ENCODE results near the gene TOMM70.

TOMM70 gene

DNA sequence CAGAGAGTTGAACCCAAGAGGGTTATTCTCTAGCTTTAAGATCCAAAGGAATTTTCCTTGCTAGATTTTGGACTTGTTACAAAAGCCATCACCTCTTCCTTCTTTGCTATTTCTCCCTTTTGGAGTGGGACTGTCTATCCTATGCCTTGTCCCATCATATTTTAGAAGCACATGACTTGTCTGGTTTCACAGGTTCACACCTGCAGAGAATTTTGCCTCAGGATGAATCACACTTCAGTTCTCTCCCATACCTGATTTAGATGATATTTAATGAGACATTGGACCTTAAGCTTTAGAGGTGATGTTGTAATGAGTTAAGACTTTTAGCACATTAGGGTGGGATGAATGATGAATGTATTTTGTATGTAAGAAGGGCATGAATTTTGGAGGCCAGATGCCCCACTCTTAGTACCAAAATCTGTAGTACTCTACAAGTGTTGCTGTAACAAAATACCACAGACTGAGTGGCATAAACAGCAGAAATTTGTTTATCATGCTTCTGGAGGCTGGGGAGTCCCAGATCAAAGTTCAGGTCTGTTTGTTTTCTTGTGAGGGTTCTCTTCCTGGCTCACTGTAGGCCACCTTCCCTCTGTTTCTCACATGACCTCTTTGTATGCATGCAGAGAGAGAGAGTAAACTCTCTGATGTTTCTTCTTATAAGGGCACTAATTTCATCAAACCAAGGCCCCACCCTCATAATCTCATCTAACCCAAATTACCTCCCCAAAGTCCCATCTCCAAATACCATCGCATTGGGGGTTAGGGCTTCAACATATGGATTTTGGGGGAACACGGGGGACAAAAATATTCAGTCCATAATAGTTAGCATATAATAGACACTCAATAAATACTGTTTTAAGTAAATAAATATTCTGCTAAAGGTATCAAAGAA is 10.4 kb upstream of the TOMM70 start:
- DNase-seq (ENCODE audit: low read depth): no peak

DNA sequence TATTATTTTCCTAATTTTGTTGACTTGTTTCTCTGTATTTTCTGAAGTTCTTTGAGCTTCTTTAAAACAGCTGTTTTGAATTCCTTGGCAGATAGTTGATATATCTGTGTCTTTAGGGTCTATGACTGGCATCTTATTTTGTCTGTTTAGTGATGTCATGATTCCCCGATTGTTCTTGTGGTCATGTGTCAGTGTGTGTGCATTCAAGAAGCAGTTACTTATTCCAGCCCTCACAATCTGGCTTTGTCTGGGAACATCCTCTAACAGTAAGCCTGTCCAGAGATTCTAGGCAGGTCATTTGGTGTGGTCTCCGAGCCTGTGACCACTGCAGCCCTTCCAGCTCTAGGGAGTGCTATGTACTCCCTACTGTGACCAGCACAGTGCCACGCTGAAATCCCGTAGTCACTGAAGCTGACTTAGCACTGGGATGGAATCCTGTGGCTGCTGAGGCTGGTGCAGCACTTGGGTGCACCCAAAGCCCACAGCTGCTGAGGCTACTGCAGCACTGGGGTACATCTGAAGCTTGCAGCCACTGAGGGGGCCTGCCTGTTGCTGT is 7.2 kb upstream of the TOMM70 start:
- no peak for DNase-seq (ENCODE audit: low read depth)

DNA sequence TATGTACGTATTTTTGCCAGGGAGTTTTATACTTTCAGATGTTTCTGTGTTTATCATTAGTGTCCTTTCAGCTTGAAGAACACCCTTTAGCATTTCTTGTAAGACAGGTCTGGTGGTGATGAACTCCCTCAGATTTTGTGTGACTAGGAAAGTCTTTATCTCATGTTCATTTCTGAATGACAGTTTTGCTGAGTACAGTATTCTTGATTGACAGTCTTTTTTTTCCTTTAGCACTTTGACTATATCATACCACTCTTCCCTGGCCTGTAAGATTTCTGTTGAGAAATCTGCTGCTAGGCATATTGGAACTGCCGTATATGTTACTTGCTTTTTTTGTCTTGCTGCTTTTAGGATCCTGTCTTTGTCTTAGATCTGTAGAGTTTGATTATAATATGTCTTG is 6.3 kb upstream of the TOMM70 start:
- no peak for DNase-seq (ENCODE audit: low read depth)

DNA sequence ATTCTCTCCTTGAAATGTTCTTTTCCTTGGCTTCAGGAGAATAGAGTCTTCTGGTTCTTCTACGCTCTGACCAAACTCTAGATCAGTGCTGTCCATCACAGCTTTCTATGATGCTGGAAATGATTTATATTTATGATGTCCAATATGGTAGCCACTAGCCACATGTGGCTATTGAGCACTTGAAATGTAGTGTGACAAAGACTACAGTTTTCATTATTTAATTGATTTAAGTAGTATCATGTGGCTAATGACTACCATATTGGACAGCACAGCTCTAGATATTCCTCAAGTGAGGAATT is 3.3 kb upstream of the TOMM70 start:
- DNase-seq (ENCODE audit: low read depth): no peak

DNA sequence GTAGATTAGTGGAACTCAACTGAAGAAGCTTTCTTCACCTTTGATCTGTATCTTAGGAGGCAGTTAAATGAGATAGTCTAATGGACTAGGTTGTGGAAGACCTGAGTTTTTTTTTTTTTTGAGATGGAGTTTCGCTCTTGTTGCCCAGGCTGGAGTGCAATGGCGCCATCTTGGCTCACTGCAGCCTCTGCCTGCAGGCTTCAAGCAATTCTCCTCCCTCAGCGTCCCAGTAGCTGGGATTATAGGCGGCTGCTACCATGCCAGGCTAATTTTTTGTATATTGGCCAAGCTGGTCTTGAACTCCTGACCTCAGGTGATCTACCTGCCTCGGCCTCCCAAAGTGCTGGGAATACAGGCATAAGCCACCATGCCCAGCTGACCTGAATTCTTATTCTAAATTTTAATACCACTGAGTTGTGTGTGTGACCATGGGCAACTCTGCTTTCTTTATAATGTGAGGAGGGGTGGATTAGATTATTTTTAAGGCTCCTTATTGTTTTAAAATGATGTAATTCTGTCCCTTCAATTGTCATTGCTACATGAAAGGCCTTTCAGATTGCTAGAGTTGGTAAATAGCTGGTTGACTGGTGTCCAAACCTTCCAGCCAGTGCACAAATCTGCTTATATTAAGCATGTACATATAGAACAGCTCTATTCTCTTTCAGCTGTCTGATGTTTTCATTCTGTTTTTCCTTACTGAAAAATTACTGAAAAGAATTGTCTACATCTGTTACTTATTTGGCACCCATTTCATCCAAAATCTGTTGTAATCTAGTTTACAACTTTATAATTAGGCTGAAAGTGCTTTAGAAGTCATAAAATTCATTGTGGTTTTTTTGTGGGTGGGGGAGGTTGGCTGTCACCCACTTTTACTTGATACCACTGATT is 2.7 kb upstream of the TOMM70 start:
- DNase-seq (ENCODE audit: low read depth): no peak

DNA sequence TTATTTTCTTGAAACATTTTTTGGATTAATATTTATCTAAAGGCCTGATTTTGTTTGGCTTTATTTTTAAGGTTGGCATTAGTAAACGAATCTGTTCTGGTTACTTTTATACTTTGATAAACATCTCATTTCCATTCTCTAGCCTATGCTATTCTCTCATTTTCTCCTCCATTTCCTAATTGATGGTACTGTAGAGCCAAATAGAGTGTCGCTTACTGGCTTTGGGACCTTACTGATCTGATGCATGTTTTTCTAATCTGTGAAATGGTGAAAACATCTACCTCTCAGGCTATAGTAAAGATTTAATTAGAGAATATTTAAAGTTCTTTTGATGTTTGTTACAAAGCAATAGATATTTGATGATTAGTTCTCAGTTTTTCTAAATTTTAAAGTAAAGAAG is 2.0 kb upstream of the TOMM70 start:
- DNase-seq (ENCODE audit: low read depth): no peak

DNA sequence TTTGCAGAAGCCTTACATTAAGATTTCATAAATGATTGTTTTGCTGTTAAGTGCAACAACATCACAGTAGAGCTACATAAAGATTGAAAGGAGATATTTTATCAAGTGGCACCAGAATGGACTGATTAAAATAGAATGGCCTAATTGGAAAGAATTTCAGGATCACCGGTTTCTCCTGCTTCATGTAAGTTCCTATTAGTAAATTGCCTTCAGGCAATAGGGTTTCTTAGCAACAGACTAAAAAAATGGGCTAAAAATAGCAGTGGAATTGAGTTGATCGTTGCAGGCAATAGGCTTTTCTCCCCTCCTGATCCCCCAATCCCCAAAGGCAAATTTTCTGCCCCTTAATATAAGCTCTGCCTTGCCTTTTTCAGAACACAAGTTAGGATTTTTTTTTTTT is 1.4 kb upstream of the TOMM70 start:
- DNase-seq (ENCODE audit: low read depth): no peak

DNA sequence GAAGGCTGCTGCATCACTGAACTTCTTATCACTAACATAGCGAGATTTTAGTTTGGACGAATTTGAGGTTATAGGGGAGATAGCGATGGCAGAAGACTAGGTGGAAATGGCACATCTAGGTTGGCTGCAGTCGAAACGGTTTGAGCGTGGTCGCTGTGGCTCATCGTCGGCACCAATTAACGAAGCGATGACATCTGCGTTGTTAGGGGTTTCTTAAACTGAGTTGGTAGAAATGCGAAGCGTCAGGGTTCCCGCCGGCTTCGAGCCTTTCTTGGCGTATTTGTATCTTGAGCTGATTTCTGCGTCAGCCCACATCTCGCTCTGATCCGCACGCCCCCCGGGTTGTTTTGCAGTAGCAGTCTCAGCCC is 769 bp upstream of the TOMM70 start:
- DNase-seq (ENCODE audit: low read depth): peak; percentile 21

DNA sequence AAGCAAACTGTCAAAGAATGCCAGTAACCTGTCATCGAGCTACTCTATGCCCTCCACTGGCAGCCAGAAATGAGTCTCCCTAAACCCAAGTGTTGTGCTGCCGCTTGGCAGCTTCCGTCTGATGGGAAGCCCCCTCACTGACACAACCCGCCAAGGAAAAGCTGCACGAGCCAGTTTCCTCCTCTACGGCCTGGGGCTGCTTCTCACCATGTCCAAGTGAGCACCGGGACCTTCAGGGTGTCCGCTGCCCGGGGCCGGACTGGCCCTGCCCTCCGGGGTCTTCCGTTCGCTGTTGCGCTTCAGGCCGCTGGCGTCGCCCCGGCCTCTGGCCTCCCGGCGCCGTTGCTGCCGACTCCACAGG is 490 bp downstream of the TOMM70 start:
- DNase-seq (ENCODE audit: low read depth): no peak

DNA sequence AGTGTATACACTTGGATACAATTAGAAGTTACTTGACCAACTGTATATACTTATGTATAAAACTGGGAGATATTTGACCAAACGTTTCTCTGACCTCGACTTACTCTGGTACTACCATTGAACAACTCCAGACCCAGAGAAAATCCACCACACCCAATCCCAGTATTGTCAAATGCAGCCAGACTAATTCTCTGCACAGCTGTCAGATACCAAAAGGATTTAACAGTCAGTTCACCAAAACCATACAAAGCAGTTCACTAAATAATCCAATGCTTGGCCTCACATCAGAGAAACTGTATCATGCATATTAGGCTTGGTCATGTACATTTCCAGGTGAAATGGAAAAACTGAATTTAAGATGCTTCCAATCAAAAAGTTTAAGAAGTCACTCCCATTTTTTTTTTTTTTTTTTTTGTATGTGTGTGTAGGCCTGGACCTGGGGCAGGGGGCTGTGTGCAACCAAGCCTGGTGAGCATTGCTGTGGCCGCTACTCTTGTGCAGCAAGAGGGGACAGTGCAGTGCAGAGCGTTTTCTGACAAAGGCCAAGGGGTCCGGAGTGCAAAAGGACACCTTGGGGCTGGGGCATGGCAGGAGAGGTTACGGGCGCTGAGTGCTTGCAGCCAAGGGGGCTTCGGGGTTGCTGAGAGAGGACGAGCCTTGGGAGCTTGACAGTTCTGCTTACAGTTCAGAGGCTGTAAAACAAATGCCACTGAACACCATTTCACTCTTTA is 1.4 kb downstream of the TOMM70 start:
- DNase-seq (ENCODE audit: low read depth): no peak

DNA sequence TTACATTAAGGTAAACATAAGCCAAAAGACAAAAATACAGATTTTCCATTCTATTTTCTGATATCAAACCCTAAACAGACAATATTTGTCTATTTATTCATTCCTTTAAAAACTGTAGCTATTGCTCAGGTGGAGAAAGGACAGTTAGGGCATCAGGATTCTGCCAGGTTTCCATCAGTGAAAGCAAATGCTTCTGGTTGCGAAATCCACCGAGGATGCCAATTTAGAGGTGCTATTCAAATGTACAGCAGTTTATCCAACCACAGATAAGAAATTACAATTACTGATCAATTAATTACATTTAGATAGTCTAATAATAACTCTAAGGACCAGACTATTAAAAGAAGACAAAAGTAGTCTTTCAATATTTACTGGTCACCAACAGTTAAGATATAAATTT is 3.9 kb downstream of the TOMM70 start:
- no peak for DNase-seq (ENCODE audit: low read depth)

DNA sequence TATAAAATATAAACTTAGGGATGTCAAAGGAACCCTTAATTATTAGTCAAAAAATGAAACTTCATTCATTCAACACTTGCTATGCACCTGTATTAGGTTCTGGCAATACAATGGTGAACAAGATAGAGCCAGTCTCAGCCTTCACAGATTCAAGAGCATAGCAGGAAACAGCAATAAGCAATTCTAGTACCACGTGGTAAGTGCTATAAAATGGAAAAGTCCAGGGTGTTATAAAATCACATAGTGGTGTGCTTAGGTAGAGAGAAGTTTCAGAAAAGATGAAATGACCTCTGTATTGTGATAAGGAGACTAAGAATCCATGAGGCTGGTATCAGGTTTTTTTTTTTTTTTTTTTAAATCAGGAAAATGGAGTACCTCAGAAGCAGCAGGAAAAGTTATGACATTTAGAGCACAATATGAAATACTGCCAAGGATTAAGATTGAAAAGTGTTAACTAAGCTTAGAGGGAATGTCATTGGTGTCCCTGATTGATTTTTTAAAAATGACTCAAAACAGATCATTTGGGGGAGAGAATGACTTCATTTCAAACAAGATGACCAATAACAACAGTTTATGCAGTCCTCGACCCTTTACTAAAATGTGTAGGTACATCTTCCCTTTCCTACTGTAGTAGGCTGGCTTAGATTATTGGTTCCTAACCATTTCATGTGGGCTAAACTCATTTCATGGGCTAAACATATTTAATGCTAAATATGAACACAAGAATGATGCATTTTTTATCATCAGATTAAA is 5.0 kb downstream of the TOMM70 start:
- no peak for DNase-seq (ENCODE audit: low read depth)

DNA sequence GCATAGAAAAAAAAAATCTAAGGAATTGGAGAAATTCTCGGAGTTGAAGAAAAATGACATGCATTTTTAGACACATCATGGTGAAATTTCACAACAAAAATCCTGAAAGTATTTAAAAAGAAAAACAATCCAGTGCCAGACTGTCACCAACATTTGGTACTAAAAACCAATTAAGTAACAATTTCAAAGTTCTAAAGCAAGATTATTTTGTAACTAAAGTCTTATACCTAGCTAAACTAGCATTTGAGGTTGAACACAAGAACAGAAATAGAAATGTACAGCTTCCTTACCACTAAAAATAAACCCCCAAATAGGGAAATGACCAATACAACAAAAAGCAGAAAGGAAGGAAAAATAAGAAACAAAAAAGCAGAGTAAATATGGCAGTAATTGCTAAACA is 11.9 kb downstream of the TOMM70 start:
- no peak for DNase-seq (ENCODE audit: low read depth)

DNA sequence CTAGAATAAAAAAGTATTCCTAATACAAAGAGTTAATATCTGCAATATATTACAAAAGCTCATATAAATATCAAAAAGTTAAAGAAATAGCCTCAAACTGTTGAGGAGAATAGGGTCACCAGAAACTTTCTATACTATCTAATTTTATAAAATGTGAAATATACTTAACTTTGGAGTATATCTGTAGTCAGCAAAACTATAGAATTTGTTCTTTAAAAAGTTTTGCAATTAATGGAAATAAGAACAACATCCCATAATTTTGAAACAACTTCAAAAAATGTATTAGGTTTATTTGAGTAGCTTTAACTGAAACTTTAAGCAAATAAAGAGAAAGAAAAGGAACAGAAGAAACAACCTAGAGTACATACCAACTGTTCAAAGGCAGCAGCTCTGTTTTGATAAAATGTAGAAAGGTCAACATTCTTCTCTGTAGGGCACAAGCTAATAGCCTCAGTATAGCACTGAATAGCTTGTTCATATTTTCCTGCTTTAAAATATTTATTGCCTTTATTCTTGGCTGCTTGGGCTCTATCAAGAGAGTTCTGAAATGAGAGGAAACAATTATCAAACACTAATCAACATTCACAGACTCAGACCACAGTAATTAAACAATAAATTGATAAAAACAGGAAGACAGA is 14.3 kb downstream of the TOMM70 start:
- DNase-seq (ENCODE audit: low read depth): no peak

DNA sequence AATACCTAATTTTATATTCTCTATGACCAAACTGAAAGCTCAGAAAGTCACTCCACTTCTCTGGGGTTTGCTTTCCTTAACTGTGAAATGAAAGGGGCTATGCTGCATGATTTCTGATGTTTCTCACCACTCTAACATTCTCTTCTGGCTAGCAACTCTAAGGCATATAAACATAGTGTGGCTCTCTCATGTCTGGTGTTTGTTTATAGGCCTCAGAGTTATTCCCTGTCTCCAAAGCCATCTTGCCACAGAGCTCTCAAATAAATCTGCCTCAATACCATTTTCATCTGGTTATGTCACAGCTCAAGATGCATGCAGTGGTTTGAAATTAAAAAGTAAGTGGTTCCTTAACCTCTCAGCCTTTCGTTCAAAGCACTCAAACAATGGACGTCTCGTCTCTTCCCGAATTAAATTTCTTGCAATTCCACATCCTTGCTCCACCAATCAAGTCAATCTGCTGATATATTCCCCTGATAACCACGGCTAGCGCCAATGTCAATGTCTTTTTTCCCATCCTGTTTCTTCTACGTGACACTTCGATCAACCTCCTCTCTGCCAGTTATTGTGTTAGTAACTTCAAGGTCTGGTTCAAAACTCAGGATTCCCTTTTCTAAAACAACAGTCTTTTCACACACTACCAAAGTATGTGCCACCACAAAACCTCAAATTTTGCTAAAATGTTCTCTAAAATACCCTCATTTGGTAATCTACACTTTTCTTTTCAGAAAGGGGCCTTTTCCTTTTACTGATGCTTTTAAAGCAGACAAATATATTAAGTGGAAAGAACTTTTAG is 16.0 kb downstream of the TOMM70 start:
- no peak for DNase-seq (ENCODE audit: low read depth)

DNA sequence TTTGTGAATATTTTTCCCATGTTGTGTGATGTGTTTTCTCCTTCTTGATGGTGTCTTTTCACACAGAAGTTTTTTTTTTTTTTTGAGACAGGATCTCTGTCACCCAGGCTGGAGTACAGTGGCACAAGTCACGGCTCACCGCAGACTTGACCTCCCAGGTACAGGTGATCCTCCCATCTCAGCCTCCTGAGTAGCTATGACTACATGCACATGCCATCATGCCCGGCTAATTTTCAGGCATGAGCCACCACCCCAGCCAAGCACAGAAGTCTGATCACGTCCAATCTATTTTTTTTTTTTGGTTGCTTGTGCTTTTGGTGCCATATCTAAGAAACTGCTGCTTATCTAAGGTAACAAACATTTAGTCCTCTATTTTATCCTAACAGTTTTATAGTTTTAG is 24.6 kb downstream of the TOMM70 start:
- no peak for DNase-seq (ENCODE audit: low read depth)

DNA sequence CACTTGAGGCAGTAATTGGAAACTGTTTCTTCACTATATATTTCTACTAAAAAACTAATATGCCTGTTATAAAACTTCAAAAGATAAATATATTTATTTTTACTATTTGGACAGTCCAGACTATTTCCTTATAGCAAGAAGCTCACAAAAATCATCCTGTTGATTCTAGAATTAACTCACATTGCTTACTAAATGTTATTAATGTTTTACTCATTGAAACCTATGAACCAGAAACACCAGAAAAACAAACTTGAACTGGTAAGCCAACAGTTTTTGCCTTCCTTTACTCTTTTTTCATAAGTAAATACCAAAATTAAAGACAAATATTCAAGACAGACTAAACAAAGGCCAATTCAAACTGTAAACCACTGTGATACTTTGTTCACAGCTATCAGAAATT is 26.4 kb downstream of the TOMM70 start:
- no peak for DNase-seq (ENCODE audit: low read depth)

DNA sequence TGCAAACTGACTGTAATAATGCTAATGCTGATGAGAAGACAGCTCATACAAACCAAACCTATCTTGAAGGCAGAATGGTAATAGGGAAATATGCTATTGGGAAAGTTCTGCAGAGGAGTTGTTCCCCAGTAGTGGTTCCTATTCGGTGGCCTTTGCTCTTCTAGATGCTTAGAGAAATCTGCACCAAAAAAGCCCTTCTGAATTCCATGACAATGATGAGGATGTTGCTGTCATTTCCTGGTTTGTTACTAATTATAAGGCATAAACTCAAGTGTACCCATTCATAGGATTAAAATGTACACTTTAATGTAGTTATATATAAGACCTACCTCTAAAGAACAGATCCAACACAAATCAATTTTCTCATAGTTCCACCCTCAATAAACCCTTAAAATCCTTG is 30.1 kb downstream of the TOMM70 start:
- DNase-seq (ENCODE audit: low read depth): no peak

DNA sequence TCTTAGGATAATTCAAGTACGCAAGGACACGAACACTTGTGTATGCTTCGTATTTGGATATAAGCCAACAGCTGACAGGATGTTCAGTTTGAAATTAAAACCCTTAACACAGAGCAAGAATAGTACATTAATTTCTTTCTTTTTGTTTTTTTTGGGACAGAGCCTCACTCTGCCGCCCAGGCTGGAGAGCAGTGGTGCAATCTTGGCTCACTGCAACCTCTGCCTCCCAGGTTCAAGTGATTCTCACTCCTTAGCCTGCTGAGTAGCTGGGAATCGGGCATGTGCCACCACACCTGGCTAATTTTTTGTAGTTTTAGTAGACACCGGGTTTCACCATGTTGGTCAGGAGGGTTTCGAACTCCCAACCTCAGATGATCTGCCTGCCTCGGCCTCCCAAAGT is 32.4 kb downstream of the TOMM70 start:
- no peak for DNase-seq (ENCODE audit: low read depth)

DNA sequence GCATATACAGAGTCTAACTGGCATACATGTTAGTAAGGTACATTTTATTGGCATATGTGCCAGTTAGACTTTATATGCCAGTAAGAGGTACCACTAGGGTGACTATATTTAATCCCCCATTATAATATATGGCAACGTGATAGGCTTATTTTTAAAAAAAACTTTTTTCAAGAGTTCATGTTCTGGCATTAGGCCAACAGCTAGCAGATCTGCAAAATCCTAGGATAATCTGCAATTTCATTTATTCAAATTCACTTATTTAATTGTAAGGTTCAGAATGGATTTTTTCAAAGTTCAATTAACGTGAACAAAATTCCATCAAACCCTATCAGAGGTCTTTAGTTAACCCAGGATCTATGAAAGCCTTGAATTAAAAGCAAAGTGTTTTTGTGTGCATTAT is 34.5 kb downstream of the TOMM70 start:
- DNase-seq (ENCODE audit: low read depth): no peak

DNA sequence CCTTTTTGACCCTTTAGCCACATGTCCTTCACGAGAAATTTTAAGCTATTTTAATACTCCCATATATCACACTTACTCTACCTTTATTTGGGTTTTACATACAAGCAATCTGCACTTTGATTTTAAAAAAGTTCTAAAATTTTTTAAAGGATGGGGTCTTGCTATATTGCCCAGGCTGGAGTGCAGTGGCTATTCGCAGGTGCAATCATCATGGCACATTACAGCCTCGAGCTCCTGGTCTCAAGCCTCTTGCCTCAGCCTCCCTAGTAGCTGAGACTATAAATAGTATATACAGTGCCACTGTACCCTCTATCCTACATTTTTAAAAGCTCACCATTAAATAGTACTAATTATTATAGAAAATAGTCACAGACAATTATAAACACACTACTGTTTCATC is 36.5 kb downstream of the TOMM70 start:
- no peak for DNase-seq (ENCODE audit: low read depth)
